GM19467 (cell line): ENCODE results near the gene PTPRN2.
"Not testable (repeated sequence)": the region's sequence is repeated elsewhere in the genome, so short reads cannot be mapped to it uniquely, and the experiment has no call there.

Source experiments
- ATAC-seq: cut with Tn5 transposase; IDR thresholded peaks from one replicate; pipeline ENCODE4 v1.9.1; 2021; ENCODE audit warnings: mild to moderate bottlenecking, moderate library complexity; ENCODE audit not compliant: unreplicated experiment

PTPRN2 gene

DNA sequence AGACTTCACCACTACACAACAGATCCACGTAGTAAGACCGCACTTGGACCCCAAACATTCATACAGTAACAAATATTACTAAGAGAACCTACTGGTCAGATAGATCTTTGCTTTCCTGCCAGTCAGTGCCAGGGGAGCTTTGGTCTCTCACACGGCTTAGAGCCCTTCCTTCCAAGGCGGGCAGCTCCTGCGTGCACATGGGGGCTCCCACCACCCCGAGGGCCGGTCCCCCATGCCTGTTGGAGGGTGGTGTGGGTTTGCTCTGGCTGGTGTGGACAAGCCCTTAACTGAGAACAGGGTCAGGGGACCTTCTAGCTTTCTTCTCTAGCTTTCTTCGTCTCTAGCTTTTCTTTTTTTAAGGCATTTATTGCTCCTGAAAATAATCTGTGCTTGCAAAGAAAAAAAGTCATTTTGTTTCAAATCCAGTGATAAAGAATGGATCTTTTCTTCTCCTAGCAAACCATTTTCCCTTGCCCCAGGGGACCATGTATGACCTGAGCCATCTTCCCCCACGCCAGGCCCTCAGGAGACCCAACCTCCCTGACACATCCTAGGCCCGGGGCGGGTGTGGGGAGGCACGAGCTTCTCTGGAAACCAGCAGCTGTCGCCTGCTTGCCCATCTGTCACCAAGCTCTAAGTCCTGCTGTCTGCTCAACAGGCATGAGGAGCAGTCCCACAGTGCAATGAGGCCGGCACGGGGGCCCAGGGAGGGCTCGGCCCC is 591.1 kb downstream of the PTPRN2 start:
- no peak for ATAC-seq

DNA sequence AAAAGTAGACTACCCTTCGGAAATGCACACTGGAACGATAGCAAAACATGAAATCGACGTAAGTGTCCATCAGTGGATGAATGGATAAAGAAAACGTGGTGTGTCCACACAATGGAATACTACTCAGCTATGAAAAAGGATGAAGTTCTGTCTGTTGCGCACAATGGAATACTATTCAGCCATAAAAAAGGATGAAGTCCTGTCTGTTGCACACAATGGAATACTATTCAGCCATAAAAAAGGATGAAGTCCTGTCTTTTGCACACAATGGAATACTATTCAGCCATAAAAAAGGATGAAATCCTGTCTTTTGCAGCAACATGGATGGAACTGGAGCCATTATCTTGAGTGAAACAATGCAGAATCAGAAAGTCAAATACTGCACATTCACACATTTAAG is 591.8 kb downstream of the PTPRN2 start:
- no peak for ATAC-seq

DNA sequence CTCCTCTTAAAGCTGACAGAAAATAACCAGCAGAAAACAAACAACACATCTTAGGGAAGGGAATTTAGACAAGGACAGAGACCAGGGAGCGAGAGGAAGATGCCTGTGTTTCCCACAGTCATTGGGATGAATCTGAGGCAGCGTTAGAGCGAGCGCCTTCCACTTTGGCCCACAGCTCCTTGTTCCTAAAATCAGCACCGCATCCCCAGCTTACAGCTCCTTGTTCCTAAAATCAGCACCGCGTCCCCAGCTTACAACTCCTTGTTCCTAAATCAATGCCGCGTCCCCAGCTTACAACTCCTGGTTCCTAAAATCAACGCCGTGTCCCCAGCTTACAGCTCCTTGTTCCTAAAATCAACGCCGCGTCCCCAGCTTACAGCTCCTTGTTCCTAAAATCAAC is 593.3 kb downstream of the PTPRN2 start:
- no peak for ATAC-seq

DNA sequence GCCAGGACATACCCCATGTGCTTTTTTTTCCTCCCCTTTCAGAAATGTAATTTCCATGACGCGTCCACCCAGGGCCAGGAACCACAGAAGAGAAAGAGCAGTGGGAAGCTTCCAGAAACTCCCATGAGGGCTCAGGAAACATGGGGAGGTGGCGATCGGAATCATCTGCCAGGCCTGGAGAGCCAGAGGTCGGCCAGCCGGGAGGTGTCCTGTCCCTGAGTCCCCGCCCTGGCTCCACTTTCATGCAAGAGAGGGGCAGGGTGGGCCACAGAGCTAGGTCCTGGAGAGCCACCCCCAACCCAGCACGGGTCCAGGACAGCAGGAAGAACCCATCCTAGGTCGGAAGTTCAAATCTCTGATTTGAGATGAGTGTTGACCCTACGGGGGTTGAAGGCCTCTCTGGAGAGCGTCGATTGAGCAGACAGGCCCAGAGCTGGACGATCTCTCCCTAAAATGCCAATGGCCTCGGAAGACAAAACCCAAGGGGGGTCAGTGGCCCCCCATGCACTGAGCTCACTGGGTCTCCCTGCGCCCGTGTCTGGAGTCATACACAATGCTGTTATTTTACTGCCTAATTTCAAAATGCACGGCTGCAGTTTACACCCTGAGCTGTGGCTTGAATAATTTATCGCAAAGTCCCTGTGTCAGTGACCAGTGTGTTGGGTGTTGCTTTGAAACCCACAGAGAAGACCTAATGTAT is 594.1 kb downstream of the PTPRN2 start:
- no peak for ATAC-seq

DNA sequence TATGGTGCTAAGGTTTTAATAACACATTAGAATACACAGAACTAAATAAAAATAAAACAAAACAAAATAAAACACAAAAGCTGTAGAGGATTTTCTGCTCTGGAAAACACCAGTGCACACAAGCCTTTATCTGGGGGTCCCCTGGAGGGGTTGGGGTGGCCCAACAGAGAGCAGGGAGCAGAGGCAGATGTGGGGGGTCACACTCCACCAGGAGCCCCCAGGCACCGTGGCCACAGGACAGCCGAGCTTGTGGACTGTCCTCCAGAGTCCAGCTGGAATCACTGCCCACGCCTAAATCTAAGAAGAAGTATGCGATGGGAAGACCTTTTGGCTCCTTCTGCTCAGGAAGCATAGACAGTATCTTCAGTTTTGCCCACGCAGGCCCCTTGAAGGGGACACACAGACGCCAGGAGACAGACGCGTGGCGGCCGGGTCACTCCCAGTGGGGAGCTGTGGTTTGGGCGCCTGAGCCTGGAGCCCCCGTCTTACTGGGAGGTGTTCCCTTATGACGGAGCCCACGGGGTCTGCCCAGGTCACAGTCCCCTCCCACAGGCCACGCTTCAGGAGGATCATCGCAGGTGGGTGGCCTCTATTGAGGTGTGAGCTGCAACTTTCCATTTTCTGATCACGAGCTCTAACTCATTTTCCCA is 595.0 kb downstream of the PTPRN2 start:
- no peak for ATAC-seq

DNA sequence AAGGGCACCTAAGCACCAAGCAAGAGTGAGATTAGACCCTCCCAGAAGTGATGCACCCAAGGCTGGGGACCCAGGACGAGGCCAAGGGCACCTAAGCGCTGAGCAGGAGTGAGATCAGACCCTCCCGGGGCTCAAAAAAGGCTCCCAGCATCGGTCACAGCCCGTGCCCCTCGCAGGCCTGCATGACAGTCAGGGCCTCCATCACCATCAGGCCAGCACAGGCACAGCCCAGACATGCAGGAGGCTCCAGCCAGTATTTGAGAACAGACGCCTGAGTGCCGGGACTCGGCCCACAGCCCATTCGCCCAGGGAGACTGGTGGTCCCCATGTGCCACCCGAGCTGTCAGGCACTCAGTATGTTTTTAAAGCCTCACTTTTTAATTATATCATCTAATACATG is 595.9 kb downstream of the PTPRN2 start:
- ATAC-seq: no peak

DNA sequence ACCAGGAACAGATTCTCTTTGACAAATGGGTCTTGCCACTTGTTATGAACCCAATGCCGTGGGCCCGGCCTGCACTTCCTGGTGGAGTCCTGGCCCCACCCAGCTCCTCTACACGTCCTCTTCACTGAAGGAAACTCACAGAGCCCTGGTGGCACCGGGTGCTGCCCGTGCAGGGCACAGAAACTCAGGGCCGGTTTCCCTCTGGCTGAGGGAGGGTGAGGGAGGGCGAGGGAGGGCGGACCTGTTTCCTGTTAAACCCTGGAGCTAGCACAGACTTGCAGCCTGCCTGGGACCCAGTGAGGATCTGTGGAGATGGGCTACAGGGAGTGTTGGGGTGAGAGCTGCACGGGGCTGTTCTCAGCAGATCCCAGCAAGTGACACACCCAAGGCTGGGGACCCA is 596.3 kb downstream of the PTPRN2 start:
- no peak for ATAC-seq

DNA sequence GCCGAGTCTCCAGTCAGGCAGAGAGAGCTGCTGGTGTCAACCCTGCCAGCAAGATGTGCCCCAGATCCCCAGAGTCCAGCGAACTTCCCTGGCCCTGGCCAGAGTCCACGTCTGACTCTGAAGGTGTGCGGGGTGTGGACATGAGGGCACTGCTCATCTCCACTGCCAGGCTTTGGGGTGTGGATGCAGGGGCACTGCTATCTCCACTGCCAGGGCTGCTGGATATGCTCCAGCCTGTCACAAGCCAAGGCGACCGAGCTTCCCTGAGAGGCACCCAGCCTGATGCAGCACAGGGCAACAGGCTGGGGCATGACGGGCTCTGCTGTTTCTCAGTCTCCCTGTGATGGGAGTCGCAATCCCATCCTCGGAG is 596.8 kb downstream of the PTPRN2 start:
- no peak for ATAC-seq

DNA sequence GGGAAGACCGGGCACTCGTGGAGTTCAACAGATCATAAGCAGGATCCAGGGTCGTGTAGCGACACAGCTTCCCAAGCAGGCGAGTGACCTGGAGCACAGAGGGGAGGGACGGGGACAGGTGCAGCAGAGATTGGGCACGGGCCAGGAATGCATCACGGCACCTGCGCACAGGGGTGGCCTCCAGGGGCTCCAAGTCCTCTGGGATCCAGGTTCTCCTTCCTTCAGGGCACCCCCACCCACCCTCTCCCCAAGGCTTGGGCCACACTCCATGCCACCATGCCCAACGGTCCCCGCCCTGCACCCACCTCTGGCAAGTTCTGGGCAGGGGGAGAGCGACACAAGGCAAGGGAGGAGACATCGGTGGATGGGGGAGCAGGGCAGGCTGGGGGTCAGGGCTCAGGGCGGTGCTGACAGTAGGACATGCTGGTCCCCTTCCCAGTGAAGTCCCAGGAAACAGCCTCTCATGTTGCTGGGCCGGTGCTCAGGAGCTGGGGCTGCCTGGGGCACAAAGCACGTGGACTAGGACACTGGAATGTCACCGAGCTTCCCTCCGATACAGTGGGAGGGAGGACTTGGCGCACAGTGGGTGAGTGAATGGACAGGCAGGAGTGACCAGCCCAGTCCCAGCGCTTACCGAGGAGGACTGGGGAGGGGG is 597.3 kb downstream of the PTPRN2 start:
- ATAC-seq: no peak

DNA sequence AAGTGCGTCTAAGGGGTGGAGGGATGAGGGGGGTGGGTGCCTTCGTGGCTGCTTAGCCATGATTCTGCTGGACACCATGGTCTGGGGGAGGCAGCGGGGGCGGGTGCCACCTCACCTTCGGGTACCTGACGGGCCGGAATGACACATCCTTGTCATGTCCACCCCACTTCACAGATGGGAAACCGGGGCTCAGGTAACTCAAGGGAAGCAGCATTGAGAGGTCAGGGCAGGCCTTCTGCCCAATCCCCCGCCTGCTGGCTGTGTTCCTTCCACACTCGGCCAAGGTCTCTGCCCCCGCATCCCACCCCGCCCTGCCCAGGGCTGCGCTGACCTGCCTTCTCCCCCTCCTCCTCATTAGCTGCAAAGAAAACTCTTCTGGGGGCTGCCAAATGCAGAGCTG is 598.0 kb downstream of the PTPRN2 start:
- ATAC-seq: no peak

DNA sequence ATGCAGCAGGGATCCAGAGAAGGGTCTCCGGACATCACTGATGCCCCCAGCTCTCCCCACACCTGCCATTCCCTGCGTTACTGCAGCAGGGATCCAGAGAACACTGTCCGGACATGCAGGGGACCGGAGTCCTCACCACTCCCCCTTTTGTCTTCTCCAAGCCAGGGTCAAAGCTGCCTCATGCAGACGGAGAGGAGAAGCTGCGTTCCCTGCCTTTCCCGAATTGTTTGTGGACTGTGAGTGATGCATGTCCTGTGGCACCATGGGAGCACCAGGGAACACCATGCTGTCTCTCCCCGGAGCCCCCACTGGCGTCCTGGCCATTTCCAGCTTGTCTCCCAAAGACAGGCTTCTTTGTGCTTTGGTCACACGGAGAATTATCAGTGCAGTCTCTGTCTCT is 599.7 kb downstream of the PTPRN2 start:
- no peak for ATAC-seq

DNA sequence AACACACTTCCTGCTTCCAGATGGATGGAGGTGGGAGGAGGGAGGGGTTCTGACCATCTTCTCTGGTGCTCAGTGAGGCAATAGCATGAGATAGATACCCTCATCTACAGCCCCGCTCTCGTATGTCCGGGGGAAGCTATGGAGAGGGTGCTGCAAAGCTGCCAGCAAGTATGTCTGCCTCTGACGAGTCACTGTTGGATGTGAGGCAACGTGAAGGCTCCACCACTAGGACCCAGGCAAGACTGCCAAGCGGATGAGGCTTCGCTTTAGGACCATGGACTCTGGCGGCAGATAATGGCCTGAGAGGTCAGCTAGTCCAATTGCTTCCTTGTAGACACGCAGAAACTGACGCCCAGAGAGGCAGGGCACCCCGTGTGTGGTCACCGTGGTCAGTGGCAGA is 601.6 kb downstream of the PTPRN2 start:
- no peak for ATAC-seq

DNA sequence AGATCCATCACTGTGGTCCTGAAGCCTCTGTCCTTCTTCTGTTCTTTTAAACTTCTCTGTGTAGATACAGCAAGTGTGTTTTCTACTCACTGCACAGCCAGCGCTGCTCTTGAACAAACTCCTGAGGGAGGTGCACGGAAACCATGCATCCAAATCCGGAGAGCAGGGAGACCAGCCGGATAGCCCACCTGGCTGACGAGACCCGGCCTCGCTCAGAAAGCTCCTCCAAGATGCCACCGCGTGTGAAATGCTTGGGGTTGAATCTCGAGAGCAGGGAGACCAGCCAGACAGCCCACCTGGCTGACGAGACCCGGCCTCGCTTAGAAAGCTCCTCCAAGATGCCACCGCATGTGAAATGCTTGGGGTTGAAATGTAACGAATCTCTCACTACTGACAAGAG is 602.0 kb downstream of the PTPRN2 start:
- ATAC-seq: no peak

DNA sequence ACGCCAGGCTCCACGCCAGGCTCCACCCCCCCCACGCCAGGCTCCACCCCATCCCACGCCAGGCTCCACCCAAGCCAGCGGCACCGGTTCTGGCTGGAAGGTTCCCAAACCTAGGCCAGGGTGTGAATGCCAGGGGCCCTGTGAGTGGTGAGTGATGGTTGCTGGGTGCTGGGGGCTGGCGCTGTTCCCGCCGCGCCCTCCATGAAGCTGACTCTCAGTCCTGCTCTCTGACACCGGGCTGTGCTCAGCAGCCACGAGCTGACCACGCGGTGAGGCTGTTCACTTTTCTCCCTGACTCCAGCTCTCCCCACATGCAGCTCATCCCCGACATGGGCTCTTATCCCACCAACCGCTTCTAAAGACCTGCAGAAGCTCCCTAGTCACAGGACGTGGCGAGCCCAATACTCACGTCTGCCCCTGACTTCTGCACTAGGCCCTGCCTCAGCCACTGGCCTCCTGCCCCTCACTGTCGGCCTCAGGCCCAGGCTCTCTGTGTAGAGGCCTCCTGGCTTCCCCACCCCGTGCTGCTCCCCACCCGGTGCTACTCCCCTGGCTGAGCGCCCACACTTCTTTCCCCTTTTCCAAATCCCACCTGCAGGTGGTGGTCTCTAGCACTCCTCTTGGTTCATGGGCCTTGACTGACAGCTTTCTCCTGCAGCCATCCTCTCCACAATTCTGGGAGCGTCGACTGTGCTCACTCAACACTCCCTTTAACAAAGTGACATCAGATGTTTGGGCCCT is 603.0 kb downstream of the PTPRN2 start:
- no peak for ATAC-seq

DNA sequence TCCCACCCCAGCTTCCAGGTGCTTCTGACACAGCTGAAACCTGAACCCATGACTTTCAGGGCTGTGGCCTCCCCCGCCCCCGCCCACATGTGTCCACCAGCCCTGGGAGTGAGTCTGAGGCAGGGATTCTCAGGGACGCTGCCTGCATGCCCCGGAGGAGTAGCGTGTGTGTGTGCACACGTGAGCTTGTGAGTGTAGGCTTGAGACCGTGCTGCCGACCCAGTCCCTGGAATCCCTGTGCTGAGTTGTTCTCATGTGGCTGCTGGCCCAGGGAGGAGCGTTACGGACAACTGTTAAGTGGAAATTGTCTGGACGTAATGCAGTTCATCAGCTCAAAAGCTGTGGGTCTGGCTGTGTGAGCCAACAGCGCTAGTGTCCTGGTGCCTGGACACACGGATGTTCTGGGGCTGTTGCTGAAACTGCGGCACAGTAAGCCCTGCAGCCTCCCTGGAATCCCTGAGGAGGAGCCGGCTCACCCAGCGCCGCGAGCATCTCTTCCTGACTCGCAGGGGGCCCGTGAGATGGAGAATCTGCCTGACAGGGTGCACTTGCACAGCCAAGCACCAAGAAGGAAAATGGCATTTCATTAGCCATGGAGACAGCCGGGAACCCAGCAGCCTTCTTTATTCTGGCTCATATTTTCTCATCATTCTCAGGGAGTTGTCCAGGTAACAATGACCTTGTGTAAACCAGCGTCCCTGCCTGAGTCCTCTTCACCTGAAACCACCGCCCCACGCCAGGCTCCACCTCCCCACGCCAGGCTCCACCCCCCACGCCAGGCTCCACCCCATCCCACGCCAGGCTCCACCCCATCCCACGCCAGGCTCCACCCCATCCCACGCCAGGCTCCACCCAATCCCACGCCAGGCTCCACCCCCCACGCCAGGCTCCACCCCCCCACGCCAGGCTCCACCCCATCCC is 603.9 kb downstream of the PTPRN2 start:
- no peak for ATAC-seq

DNA sequence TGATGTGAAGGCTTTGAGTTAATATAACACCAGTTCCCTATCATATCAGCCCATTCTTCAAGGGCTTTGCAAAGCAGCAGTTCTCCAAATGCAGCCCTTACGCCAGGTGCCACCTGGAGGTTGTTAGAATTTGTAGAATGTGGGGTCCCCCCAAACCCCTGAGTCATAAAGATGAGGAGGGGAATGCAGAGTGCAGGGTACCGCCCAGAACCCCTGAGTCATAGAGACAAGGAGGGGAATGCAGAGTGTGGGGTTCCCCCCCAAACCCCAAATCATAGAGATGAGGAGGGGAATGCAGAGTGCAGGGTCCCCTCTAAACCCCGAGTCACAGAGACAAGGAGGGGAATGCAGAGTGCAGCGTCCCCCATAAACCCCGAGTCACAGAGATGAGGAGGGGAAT is 605.8 kb downstream of the PTPRN2 start:
- no peak for ATAC-seq

DNA sequence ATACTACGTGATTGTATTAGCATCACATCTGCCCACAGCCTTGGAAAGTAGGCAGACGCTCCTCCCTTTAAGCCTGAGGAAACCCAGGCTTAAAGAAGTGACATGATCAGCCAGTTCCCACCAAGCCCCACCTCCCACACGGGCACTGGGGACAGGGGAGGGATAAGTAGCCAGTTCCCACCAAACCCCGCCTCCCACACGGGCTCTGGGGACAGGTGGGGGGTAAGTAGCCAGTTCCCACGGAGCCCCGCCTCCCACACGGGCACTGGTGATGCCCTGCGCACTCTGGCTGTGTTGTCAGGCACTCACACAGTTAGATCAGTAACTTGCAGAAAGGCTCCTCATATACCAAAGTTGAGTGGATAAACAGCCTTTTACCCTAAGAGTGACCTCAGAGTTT is 606.8 kb downstream of the PTPRN2 start:
- ATAC-seq: no peak

DNA sequence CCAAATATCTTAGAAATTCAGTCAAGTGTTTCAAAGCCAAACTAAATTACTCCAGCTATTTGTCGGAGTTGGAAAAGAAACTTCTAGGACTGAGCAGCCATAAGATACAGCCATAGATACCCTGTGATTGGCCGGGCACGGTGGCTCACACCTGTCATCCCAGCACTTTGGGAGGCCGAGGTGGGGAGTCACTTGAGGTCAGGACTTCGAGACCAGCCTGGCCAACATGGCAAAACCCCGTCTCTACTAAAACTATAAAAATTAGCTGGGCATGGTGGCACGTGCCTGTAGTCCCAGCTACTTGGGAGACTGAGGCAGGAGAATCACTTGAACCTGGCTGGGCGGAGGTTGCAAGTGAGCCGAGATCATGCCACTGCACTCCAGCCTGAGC is 607.3 kb downstream of the PTPRN2 start:
- not testable (repeated sequence) for ATAC-seq

DNA sequence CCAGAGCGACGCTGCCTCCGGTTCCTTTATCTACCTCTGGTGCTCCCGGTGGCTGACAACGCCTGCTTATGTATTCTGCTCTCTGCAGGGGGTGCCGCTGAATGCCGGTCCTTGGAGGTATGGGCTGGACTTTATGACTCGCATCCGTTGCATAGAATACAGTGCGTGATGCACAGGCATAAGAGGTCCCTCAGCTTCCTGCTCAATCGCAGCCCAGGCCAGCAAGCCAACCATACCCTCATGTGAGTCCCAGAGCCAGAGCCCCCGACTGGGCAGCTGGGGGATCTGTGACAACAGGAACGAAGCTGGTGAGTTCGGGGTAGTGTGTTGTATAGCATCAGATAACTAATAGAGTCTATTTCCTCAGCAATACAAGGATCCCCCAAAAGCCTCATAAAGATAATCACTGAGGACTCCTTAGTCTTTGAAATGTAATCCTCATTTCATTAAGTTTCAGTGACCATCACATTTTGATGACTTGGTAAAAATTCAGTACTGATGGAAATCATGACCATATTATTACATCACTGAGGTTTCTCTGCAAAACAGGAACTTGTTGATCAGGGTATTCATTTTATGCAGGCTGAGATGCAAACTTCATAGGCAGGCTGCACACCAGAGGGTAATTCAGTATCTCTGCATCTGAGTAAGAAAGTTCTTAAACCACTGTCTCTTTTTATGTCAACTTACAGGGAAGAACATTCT is 607.8 kb downstream of the PTPRN2 start:
- no peak for ATAC-seq
